IPS-18a (cell line): Measurements from ENCODE around the gene VEGFB.
A peak's percentile ranks its signal among the peaks of the same experiment; 100 is the strongest.

ENCODE experiments used
- H3K27ac ChIP-seq: one replicate; pipeline ENCODE4 v1.5.1; 2013; ENCODE audit warnings: low read length
- H3K27me3 ChIP-seq: one replicate; pipeline ENCODE4 v1.6.1; 2013; ENCODE audit warnings: mild to moderate bottlenecking, low read length; ENCODE audit not compliant: control insufficient read depth, insufficient read depth
- H3K36me3 ChIP-seq: one replicate; pipeline ENCODE4 v1.6.1; 2013; ENCODE audit warnings: low read depth, low read length; ENCODE audit not compliant: control insufficient read depth
- H3K4me1 ChIP-seq: one replicate; pipeline ENCODE4 v1.6.1; 2013; ENCODE audit warnings: low read depth, low read length; ENCODE audit not compliant: control insufficient read depth
- H3K4me3 ChIP-seq: one replicate; pipeline ENCODE4 v1.5.1; 2013; ENCODE audit warnings: low read length
- H3K9ac ChIP-seq: one replicate; pipeline ENCODE4 v1.6.1; 2013; ENCODE audit warnings: mild to moderate bottlenecking, low read length, moderate library complexity
- H3K9me3 ChIP-seq: one replicate; pipeline ENCODE4 v1.6.1; 2013; ENCODE audit warnings: low read depth, low read length; ENCODE audit not compliant: control insufficient read depth

Gene VEGFB

GRCh38 chr11:64233913-64234586, at the start of gene VEGFB:
Gene VEGFB (plus strand): TSS chr11:64234584. CDS start chr11:64234834, 250 bp downstream.
- Histone ChIP-seq H3K9ac (peak within 1 kb of the TSS; percentile 6), H3K9me3 (no peaks in the 10 kb centered on the region), H3K27me3 (peaks cover 30% of the 10 kb centered on the region), H3K27ac (no peak within 1 kb of the TSS), H3K4me1 (peaks cover 4% of the 10 kb centered on the region), H3K36me3 (no peaks in the 10 kb centered on the region), H3K4me3 (peak within 1 kb of the TSS; percentile 56)

DNA sequence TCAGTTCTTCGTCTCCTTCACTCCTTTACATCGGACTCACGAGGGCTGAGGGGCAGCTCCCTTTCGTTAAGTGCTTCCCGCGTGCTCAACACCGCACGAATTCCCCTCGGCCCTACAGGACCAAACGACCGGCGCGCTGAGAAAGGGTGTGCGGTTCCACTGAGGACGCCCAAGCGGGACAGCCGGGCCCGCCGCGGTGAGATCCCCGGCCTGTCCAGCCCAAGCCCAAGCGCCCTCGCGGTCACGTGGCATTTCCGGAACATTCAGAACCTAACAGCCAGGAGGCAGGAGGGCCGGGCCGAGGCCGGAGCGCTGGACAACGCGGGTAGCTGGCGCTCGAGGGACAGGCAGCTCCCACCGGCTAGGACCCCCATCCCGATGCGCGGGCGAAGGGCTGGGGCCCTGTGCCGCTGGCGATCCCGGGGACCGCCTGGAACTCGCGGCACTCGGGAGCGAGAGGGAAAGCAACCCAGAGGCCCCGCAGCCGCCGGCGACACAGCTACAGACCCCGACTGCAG, 49.1 kb upstream of the VEGFB start:
- no peaks in the 10 kb centered on the region for H3K27me3 ChIP-seq
- peak overlapping the region; percentile 88 for H3K27ac ChIP-seq
- H3K4me1 ChIP-seq, result peaks cover 8% of the 10 kb centered on the region
- no peaks in the 10 kb centered on the region for H3K9me3 ChIP-seq
- peak overlapping the region; percentile 92 for H3K4me3 ChIP-seq
- H3K36me3 ChIP-seq, result peaks cover 6% of the 10 kb centered on the region
- peak overlapping the region; percentile 97 for H3K9ac ChIP-seq

GRCh38 chr11:64185693-64186491, 48.5 kb upstream of the VEGFB start, which contains the start of gene STIP1:
Gene STIP1 (plus strand): TSS chr11:64186171. CDS start chr11:64186262, 91 bp downstream.
- no peaks in the 10 kb centered on the region for H3K9me3 ChIP-seq
- H3K4me3 ChIP-seq, result peak within 1 kb of the TSS; percentile 92

DNA sequence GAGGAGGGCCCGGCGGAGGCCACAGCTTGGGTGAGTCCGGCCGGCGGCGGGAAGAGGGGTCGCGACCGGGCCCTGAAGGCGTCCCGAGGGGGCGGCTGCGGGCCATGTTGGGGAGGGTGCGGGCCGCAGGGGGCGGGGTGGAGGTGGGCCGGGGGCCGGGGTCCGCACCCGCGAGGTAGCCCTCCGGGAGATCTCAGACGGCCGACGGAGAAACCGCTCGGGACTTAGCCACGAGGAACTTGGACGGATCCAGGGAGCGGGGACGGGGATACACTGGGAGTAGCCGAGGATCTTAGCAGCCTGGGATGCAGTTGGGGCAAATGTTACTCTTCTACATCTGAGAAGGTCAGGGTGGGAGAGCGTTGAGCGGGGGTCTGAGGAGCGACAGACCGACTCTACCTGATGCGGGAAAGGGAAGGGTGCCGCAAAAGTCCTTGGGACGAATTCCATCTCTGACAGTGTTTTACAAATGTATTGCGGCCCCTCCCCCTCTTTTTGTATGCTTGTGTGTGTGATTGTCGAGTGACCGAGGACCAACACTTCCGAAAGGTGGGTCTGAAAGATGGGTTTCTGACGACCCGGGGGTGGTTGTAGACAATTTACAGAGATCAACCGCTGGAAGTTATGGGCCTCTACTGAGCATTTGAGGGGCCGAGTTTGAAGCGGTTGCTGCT, 47.8 kb upstream of the VEGFB start:
- Histone ChIP-seq H3K9ac (no peak overlapping the region), H3K4me1 (peaks cover 7% of the 10 kb centered on the region), H3K27me3 (no peaks in the 10 kb centered on the region), H3K36me3 (peaks cover 9% of the 10 kb centered on the region), H3K9me3 (no peaks in the 10 kb centered on the region), H3K27ac (no peak overlapping the region), H3K4me3 (no peak overlapping the region)

More at GRCh38 chr11:64185693-64186491, 48.5 kb upstream of the VEGFB start, which contains the start of gene STIP1:
- Histone ChIP-seq H3K9ac (peak within 1 kb of the TSS; percentile 97), H3K27ac (peak within 1 kb of the TSS; percentile 88), H3K36me3 (peaks cover 9% of the 10 kb centered on the region), H3K4me1 (peaks cover 8% of the 10 kb centered on the region), H3K27me3 (no peaks in the 10 kb centered on the region)

- H3K4me3 ChIP-seq, result no peak overlapping the region
- no peak overlapping the region for H3K9ac ChIP-seq
- no peak overlapping the region for H3K27ac ChIP-seq
- no peaks in the 10 kb centered on the region for H3K9me3 ChIP-seq
- H3K36me3 ChIP-seq, result peaks cover 58% of the 10 kb centered on the region
- H3K27me3 ChIP-seq, result no peaks in the 10 kb centered on the region
- H3K4me1 ChIP-seq, result peaks cover 4% of the 10 kb centered on the region
Observed at GRCh38 chr11:64192434-64192833, 42.0 kb upstream of the VEGFB start.

DNA sequence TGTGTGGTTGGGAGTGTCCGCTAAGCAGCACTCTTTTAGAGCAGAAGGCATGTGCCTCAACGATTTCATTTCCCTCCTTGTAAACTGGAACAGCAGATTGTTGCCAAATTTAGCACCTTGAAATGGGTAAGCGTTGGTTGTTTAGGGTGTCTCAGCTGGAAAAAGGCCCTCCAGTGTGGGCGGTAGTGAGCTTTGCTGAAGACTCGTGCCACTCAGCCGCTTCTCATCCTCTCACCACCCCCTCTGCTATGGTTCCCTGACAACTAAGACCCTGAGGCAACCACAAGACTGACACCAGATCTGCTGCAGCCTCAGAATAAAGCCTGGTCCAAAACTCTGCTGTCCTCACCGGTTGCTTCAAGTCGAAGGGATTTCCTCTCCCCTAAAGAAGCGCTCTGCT, 37.8 kb upstream of the VEGFB start:
- Histone ChIP-seq H3K9me3 (no peaks in the 10 kb centered on the region), H3K9ac (no peak overlapping the region), H3K36me3 (peaks cover 84% of the 10 kb centered on the region), H3K27me3 (no peaks in the 10 kb centered on the region), H3K4me3 (no peak overlapping the region), H3K4me1 (no peaks in the 10 kb centered on the region), H3K27ac (no peak overlapping the region)

DNA sequence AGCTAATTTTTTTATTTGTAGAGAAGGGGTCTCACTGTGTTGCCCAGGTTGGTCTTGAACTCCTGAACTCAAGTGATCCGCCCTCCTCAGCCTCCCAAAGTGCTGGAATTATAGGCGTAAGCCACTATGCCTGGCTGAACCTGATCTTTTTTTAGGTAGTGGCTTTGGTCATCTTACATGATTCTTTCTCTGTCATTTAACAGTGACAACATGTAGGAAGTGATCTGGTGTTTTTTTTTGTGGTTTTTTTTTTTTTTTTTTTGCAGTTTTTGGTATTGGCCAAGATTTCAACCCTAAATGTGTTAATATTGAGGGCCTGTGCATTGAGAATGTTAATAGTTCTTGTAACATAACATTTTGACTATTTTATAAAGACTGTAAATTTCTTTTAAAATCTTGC, 35.9 kb upstream of the VEGFB start:
- H3K4me1 ChIP-seq, result no peaks in the 10 kb centered on the region
- H3K36me3 ChIP-seq, result peaks cover 87% of the 10 kb centered on the region
- H3K9ac ChIP-seq, result no peak overlapping the region

GRCh38 chr11:64201543-64201942, 32.8 kb upstream of the VEGFB start:
- Histone ChIP-seq H3K4me3 (no peak overlapping the region), H3K9ac (no peak overlapping the region), H3K36me3 (peaks cover 81% of the 10 kb centered on the region)

More for the DNA sequence above, 35.9 kb upstream of the VEGFB start:
- H3K4me3 ChIP-seq, result no peak overlapping the region
- no peaks in the 10 kb centered on the region for H3K9me3 ChIP-seq
- no peaks in the 10 kb centered on the region for H3K27me3 ChIP-seq
- H3K27ac ChIP-seq, result no peak overlapping the region

DNA sequence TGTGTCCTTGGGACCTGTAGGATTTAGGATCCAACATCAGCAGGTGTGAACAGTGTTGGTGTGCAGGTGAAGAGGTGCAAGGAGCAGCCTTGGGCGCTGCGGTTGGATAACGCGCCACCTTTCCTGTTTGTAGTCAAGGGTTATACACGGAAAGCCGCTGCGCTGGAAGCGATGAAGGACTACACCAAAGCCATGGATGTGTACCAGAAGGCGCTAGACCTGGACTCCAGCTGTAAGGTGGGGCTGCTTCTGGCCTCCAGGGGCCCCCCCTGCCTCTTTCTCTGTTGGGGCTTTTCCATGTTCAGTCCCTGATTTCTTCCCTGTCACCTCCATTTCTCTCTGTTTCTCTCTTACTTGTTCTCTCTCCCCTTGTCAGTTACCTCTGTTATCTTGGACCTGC, 31.4 kb upstream of the VEGFB start:
- Histone ChIP-seq H3K27me3 (no peaks in the 10 kb centered on the region), H3K9ac (no peak overlapping the region), H3K36me3 (peaks cover 73% of the 10 kb centered on the region), H3K27ac (no peak overlapping the region), H3K4me3 (no peak overlapping the region), H3K4me1 (no peaks in the 10 kb centered on the region), H3K9me3 (no peaks in the 10 kb centered on the region)

More at GRCh38 chr11:64201543-64201942, 32.8 kb upstream of the VEGFB start:
- Histone ChIP-seq H3K9me3 (no peaks in the 10 kb centered on the region), H3K4me1 (no peaks in the 10 kb centered on the region), H3K27me3 (no peaks in the 10 kb centered on the region), H3K27ac (no peak overlapping the region)

DNA sequence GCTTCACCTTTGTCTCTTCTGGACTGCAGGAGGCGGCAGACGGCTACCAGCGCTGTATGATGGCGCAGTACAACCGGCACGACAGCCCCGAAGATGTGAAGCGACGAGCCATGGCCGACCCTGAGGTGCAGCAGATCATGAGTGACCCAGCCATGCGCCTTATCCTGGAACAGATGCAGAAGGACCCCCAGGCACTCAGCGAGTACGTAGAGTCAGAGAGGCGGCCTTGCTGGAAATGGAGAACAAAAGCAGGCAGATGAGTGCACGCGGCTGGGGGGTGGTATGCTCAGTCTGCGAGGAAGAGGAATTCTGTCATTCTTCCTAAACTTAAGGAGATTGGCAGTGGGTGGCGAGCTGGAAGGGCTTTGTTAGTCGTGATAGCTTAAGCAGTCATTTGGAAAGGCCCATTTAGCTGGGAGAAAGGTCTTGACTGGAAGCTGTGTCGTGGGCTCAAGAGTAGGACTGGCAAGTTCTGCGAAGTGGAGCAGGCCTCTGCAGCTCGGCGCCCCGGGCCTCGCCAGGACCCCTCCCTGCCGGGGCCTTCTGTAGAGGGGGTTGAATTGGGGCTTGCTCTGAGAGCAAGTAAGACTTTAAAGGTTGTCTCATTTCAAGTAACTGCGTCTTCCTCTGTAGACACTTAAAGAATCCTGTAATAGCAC, 30.8 kb upstream of the VEGFB start:
- Histone ChIP-seq H3K9ac (no peak overlapping the region), H3K4me1 (no peaks in the 10 kb centered on the region)

DNA sequence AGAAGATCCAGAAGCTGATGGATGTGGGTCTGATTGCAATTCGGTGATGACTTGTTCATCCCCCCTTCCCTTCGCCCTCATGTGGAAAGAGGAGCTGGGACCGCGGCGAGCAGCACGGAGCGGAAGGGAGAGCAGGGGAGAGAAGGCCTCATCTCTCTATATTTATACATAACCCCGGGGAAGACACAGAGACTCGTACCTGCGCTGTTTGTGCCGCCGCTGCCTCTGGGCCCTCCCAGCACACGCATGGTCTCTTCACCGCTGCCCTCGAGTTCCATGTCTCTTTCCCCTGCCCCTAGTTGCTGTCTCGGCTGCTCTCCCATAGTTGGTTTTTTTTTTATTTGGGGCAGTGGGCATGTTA, 30.3 kb upstream of the VEGFB start:
- H3K9ac ChIP-seq, result no peak overlapping the region
- no peak overlapping the region for H3K4me3 ChIP-seq
- no peaks in the 10 kb centered on the region for H3K27me3 ChIP-seq
- no peak overlapping the region for H3K27ac ChIP-seq
- H3K9me3 ChIP-seq, result no peaks in the 10 kb centered on the region
- peaks cover 64% of the 10 kb centered on the region for H3K36me3 ChIP-seq
- no peaks in the 10 kb centered on the region for H3K4me1 ChIP-seq

More for the DNA sequence above, 30.8 kb upstream of the VEGFB start:
- H3K27ac ChIP-seq, result no peak overlapping the region
- H3K4me3 ChIP-seq, result no peak overlapping the region
- H3K36me3 ChIP-seq, result peaks cover 68% of the 10 kb centered on the region
- no peaks in the 10 kb centered on the region for H3K27me3 ChIP-seq
- H3K9me3 ChIP-seq, result no peaks in the 10 kb centered on the region
